Stimulated activated naive CD8-positive, alpha-beta T cell treated with anti-CD3 and anti-CD28 coated beads, Interleukin-15, amount 100 ng/mL, for 72 hours (primary cell): ENCODE results near the gene EFR3B.
A peak's percentile ranks its signal among the peaks of the same experiment; 100 is the strongest.
"Not testable (repeated sequence)": the region's sequence is repeated elsewhere in the genome, so short reads cannot be mapped to it uniquely, and the experiment has no call there.

Experiments
- ATAC-seq: fragments of 150-1000 bp; cut with Tn5 transposase; 2 replicates; pipeline ENCODE4 v1.10.0; 2021; ENCODE audit warnings: mild to moderate bottlenecking, moderate library complexity
- DNase-seq, 2 donors: peaks; one replicate each; pipeline ENCODE4 v3.0.0; 2021 to 2022
- H3K27ac Mint-ChIP-seq, 2 donors: one replicate each; pipeline ENCODE4 v1.8.0; 2022; ENCODE audit warnings: mild to moderate bottlenecking in 2 of 2, mixed read lengths in 2 of 2, moderate library complexity in 2 of 2
- H3K27me3 Mint-ChIP-seq: one replicate; pipeline ENCODE4 v1.8.0; 2022; ENCODE audit warnings: mixed read lengths
- H3K4me1 Mint-ChIP-seq: one replicate; pipeline ENCODE4 v1.8.0; 2022; ENCODE audit warnings: mild to moderate bottlenecking, mixed read lengths
- H3K4me3 Mint-ChIP-seq, 2 donors: one replicate each; pipeline ENCODE4 v1.8.0; 2022; ENCODE audit warnings: mild to moderate bottlenecking in 2 of 2, mixed read lengths in 2 of 2, moderate library complexity in 1 of 2
- H3K9me3 Mint-ChIP-seq, 2 donors: one replicate each; pipeline ENCODE4 v1.8.0; 2022; ENCODE audit warnings: mixed read lengths in 2 of 2

EFR3B gene

GRCh38 chr2:25041928-25042320 is at the start of gene EFR3B:
TSS of gene EFR3B (plus strand) at chr2:25042076. CDS start at chr2:25042313, 237 bp downstream.
- Mint-ChIP-seq H3K9me3 (no peaks in the 10 kb centered on the region), H3K27ac (peak within 1 kb of the TSS in 1 of 2 donors; percentile 79), H3K4me1 (peaks cover 40% of the 10 kb centered on the region), H3K4me3 (peak within 1 kb of the TSS; percentile 87 to 96), H3K27me3 (peaks cover 69% of the 10 kb centered on the region)
- ATAC-seq (peak; percentile 94), DNase-seq (peak; percentile 88 to 91)

- Mint-ChIP-seq H3K27ac (no peak overlapping the region), H3K27me3 (peaks cover 24% of the 10 kb centered on the region), H3K4me1 (no peaks in the 10 kb centered on the region), H3K9me3 (no peaks in the 10 kb centered on the region), H3K4me3 (no peak overlapping the region)
- ATAC-seq (no peak), DNase-seq (no peak)
These were observed 48.3 kb upstream of the EFR3B start for GRCh38 chr2:24993406-24994145.

GRCh38 chr2:24994146-24994724 is 47.6 kb upstream of the EFR3B start:
- Mint-ChIP-seq H3K9me3 (no peaks in the 10 kb centered on the region), H3K27me3 (peaks cover 24% of the 10 kb centered on the region), H3K4me3 (no peak overlapping the region), H3K27ac (no peak overlapping the region), H3K4me1 (no peaks in the 10 kb centered on the region)
- no peak for ATAC-seq
- DNase-seq = no peak

GRCh38 chr2:24999097-24999496 is 42.8 kb upstream of the EFR3B start:
- peaks cover 16% of the 10 kb centered on the region for H3K27me3 Mint-ChIP-seq
- not testable (repeated sequence) for DNase-seq, H3K9me3 Mint-ChIP-seq, H3K4me1 Mint-ChIP-seq, H3K4me3 Mint-ChIP-seq, ATAC-seq, H3K27ac Mint-ChIP-seq

GRCh38 chr2:25000036-25000435 is 41.8 kb upstream of the EFR3B start:
- DNase-seq = no peak
- Mint-ChIP-seq H3K27me3 (peaks cover 10% of the 10 kb centered on the region), H3K27ac (no peak overlapping the region), H3K9me3 (no peaks in the 10 kb centered on the region), H3K4me3 (no peak overlapping the region), H3K4me1 (no peaks in the 10 kb centered on the region)
- no peak for ATAC-seq

- peaks cover 10% of the 10 kb centered on the region for H3K27me3 Mint-ChIP-seq
- H3K27ac Mint-ChIP-seq = no peak overlapping the region
- ATAC-seq (no peak), DNase-seq (no peak)
- H3K9me3 Mint-ChIP-seq = no peaks in the 10 kb centered on the region
- no peak overlapping the region for H3K4me3 Mint-ChIP-seq
- H3K4me1 Mint-ChIP-seq = no peaks in the 10 kb centered on the region
These were observed 41.2 kb upstream of the EFR3B start for GRCh38 chr2:25000503-25001324.

GRCh38 chr2:25001325-25001637 is 40.6 kb upstream of the EFR3B start:
- ATAC-seq (no peak), DNase-seq (no peak)
- Mint-ChIP-seq H3K9me3 (no peaks in the 10 kb centered on the region), H3K4me3 (no peak overlapping the region), H3K4me1 (no peaks in the 10 kb centered on the region), H3K27me3 (peaks cover 10% of the 10 kb centered on the region), H3K27ac (no peak overlapping the region)

GRCh38 chr2:25002066-25002465 is 39.8 kb upstream of the EFR3B start:
- Mint-ChIP-seq H3K27me3 (peaks cover 10% of the 10 kb centered on the region), H3K27ac (no peak overlapping the region), H3K4me1 (no peaks in the 10 kb centered on the region), H3K4me3 (no peak overlapping the region), H3K9me3 (no peaks in the 10 kb centered on the region)
- no peak for ATAC-seq
- no peak for DNase-seq

GRCh38 chr2:25009954-25010353 is 31.9 kb upstream of the EFR3B start:
- Mint-ChIP-seq H3K9me3 (no peaks in the 10 kb centered on the region), H3K27me3 (no peaks in the 10 kb centered on the region), H3K27ac (no peak overlapping the region), H3K4me3 (no peak overlapping the region), H3K4me1 (no peaks in the 10 kb centered on the region)
- no peak for ATAC-seq
- no peak for DNase-seq

GRCh38 chr2:25011342-25011741 is 30.5 kb upstream of the EFR3B start:
- not testable (repeated sequence) for H3K27ac Mint-ChIP-seq, ATAC-seq, H3K4me3 Mint-ChIP-seq, H3K4me1 Mint-ChIP-seq, H3K27me3 Mint-ChIP-seq, H3K9me3 Mint-ChIP-seq, DNase-seq

- H3K4me1 Mint-ChIP-seq = no peaks in the 10 kb centered on the region
- H3K9me3 Mint-ChIP-seq = no peaks in the 10 kb centered on the region
- H3K27me3 Mint-ChIP-seq = no peaks in the 10 kb centered on the region
- H3K27ac Mint-ChIP-seq = no peak overlapping the region
- H3K4me3 Mint-ChIP-seq = no peak overlapping the region
- ATAC-seq (no peak), DNase-seq (no peak)
These were observed 27.2 kb upstream of the EFR3B start for GRCh38 chr2:25014631-25015030.

- no peak for ATAC-seq
- no peak overlapping the region for H3K27ac Mint-ChIP-seq
- no peak for DNase-seq
- no peaks in the 10 kb centered on the region for H3K9me3 Mint-ChIP-seq
- H3K27me3 Mint-ChIP-seq = no peaks in the 10 kb centered on the region
- no peaks in the 10 kb centered on the region for H3K4me1 Mint-ChIP-seq
- no peak overlapping the region for H3K4me3 Mint-ChIP-seq
These were observed 23.2 kb upstream of the EFR3B start for GRCh38 chr2:25018681-25019080.

- H3K4me1 Mint-ChIP-seq = no peaks in the 10 kb centered on the region
- ATAC-seq = no peak
- H3K4me3 Mint-ChIP-seq = no peak overlapping the region
- DNase-seq = no peak
- no peak overlapping the region for H3K27ac Mint-ChIP-seq
- no peaks in the 10 kb centered on the region for H3K27me3 Mint-ChIP-seq
- H3K9me3 Mint-ChIP-seq = no peaks in the 10 kb centered on the region
These were observed 20.0 kb upstream of the EFR3B start for GRCh38 chr2:25021791-25022362.

GRCh38 chr2:25023333-25023732 is 18.5 kb upstream of the EFR3B start:
- no peak for ATAC-seq

GRCh38 chr2:25025229-25026007 is 16.5 kb upstream of the EFR3B start:
- Mint-ChIP-seq H3K27me3 (no peaks in the 10 kb centered on the region), H3K4me3 (no peak overlapping the region), H3K4me1 (no peaks in the 10 kb centered on the region), H3K27ac (no peak overlapping the region), H3K9me3 (no peaks in the 10 kb centered on the region)
- ATAC-seq (no peak), DNase-seq (no peak)

More at GRCh38 chr2:25023333-25023732, 18.5 kb upstream of the EFR3B start:
- no peaks in the 10 kb centered on the region for H3K9me3 Mint-ChIP-seq
- no peaks in the 10 kb centered on the region for H3K27me3 Mint-ChIP-seq
- no peak overlapping the region for H3K27ac Mint-ChIP-seq
- no peak overlapping the region for H3K4me3 Mint-ChIP-seq
- DNase-seq = no peak
- H3K4me1 Mint-ChIP-seq = no peaks in the 10 kb centered on the region
